Activated CD4-positive, alpha-beta T cell treated with anti-CD3 and anti-CD28 coated beads for 36 hours (primary cell): ENCODE data around the gene TMEM273. TPM values are rescaled to one million over a fixed set of nuclear protein-coding genes. Genes with fewer than 3 reads are reported as not detected.

Source experiments
- ATAC-seq: fragments of 200-7000 bp; cut with Tn5 transposase; one replicate; pipeline ENCODE4 v1.10.0; 2021; ENCODE audit warnings: mild to moderate bottlenecking, moderate library complexity
- CTCF ChIA-PET: fragments of 350-600 bp; sonication (Branson Sonifier 250); formaldehyde crosslinking; loops from one replicate; lab custom pipeline; 2021; ENCODE audit warnings: antibody characterized with exemption; lab: Charles Lee
- POLR2A ChIA-PET: fragments of 350-600 bp; sonication (Branson Sonifier 250); formaldehyde crosslinking; loops from one replicate; lab custom pipeline; 2021; ENCODE audit warnings: antibody characterized with exemption, inconsistent platforms; lab: Charles Lee
- DNase-seq: peaks from one replicate; pipeline ENCODE4 v3.0.0-alpha.2; 2020
- H3K27ac Mint-ChIP-seq: one replicate; pipeline ENCODE4 v1.8.0; 2021; ENCODE audit warnings: mixed read lengths
- H3K27me3 Mint-ChIP-seq: one replicate; pipeline ENCODE4 v1.8.0; 2021; ENCODE audit warnings: mixed read lengths
- H3K36me3 Mint-ChIP-seq: one replicate; pipeline ENCODE4 v1.8.0; 2021; ENCODE audit warnings: low read depth, mixed read lengths
- H3K4me1 Mint-ChIP-seq: one replicate; pipeline ENCODE4 v1.8.0; 2021; ENCODE audit warnings: mixed read lengths
- H3K4me3 Mint-ChIP-seq: one replicate; pipeline ENCODE4 v1.8.0; 2021; ENCODE audit warnings: mild to moderate bottlenecking, moderate library complexity, mixed read lengths
- H3K9me3 Mint-ChIP-seq: one replicate; pipeline ENCODE4 v1.8.0; 2021; ENCODE audit warnings: low read depth, mixed read lengths
- intact Hi-C, 2 experiments: fragments of 100-400 bp; cut with DNase I in 1 of 2; cut with micrococcal nuclease in 1 of 2; formaldehyde crosslinking; loops; one replicate each; pipeline versions ENCODE4 v1.14.2 to v1.15.1; 2022 to 2024; cut with DNase I, micrococcal nuclease
- total RNA-seq, 2 experiments: library from RNA; stranded (reverse); gene quantifications; one replicate each; pipeline ENCODE4 v1.2.3, GENCODE V29; 2021

Gene TMEM273
- total RNA-seq, 2 experiments from 2014 or later: 26.5 to 28.0 TPM

DNA sequence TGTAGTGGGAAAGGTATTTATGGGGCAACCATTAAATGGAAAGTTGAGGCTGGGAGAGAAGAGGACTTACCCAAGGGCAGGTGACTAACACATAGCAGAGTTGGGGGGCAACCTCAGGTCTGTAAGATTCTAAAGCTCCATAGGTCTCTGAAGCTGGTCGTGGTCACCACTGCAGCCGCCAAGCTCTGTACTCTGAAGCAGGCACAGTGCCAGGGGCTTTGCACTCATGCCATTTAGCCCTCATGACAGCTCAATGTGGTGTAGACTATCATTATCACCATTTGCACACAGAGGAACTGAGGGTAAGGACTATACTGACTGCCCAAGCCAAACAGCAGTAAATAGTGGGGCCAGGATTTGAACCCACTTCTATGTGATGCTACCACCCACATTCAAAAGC, 32.5 kb upstream of the TMEM273 start:
- ChIA-PET POLR2A (no interaction called here), CTCF (no interaction called here)
- no peak for ATAC-seq
- Mint-ChIP-seq H3K27ac (no peak overlapping the region), H3K4me3 (no peak overlapping the region), H3K36me3 (no peaks in the 10 kb centered on the region), H3K9me3 (no peaks in the 10 kb centered on the region), H3K27me3 (peaks cover 18% of the 10 kb centered on the region), H3K4me1 (no peaks in the 10 kb centered on the region)
- no peak for DNase-seq
- intact Hi-C loops: no loop called here

DNA sequence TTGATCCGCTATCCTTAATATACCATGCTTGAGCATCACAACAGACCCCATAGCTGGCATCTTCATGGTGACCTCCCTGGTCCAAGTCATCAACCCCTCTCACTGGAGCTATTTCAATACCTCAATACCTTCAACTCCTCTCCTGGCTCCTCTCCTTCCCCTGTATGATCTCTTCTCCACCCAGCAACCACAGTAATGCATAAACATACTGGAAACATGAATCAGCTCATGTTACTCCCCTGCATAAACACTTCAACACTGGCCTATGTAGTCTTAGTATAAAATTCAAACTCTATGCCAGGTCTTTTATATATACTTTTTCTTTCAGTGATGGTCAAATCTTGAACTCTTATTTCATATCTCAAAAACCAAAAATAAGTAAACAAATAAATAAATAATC, 31.8 kb upstream of the TMEM273 start:
- Mint-ChIP-seq H3K36me3 (no peaks in the 10 kb centered on the region), H3K27ac (no peak overlapping the region), H3K27me3 (peaks cover 20% of the 10 kb centered on the region), H3K4me1 (no peaks in the 10 kb centered on the region), H3K4me3 (no peak overlapping the region), H3K9me3 (no peaks in the 10 kb centered on the region)
- intact Hi-C loops: no loop called here
- no peak for ATAC-seq
- CTCF ChIA-PET: interaction anchor here (0.6 kb wide), 1 partner anchor 155 kb away, joined by 3 read pairs; no protein-coding TSS in a partner anchor
- DNase-seq: no peak
- POLR2A ChIA-PET: no interaction called here

DNA sequence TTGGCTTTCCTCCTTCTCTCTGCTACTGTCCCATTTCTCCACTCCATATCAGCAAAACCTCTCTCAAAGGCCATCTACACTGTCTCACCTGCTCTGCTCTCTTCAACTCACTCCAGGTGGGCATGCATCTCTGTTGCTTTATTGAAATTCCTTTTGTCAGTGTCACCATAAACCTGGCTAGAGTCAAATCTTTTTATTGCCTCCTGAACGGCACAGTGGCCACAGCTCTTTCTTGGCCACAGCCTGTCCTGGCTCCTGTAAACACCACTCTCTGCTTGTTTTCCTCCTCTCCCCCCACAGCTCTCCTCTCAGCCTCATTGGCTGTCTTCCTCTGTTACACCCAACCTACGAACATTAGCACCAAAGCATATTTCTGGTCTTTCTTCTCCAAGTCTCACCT, 31.1 kb upstream of the TMEM273 start:
- H3K27me3 Mint-ChIP-seq: peaks cover 24% of the 10 kb centered on the region
- ChIA-PET POLR2A (no interaction called here), CTCF (no interaction called here)
- H3K27ac Mint-ChIP-seq: no peak overlapping the region
- H3K4me3 Mint-ChIP-seq: no peak overlapping the region
- DNase-seq (no peak), ATAC-seq (no peak)
- no peaks in the 10 kb centered on the region for H3K36me3 Mint-ChIP-seq
- intact Hi-C loops: no loop called here
- no peaks in the 10 kb centered on the region for H3K9me3 Mint-ChIP-seq
- H3K4me1 Mint-ChIP-seq: peaks cover 3% of the 10 kb centered on the region

DNA sequence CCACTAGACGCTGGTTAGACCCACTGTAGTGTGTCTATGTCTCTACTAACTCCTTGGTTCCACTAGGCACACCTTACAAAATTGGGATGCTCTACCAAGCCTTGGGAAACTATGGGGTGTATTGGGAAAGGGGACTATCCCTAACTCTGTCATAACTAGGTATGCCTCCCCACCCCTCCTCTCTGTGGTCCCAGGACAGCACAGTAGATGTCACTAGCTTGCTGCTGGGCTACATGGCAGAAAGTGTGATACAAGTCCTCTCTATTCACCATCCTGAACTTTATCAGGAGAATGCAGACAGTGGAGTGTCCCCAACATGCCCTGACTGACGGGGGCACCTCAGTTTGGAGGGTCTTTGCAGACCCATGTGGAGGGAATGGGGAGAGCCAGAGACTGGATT, 30.3 kb upstream of the TMEM273 start:
- H3K9me3 Mint-ChIP-seq: no peaks in the 10 kb centered on the region
- peaks cover 3% of the 10 kb centered on the region for H3K4me1 Mint-ChIP-seq
- ChIA-PET CTCF (no interaction called here), POLR2A (no interaction called here)
- intact Hi-C loops: no loop called here
- H3K27me3 Mint-ChIP-seq: peaks cover 29% of the 10 kb centered on the region
- H3K4me3 Mint-ChIP-seq: no peak overlapping the region
- DNase-seq: no peak
- H3K27ac Mint-ChIP-seq: no peak overlapping the region
- H3K36me3 Mint-ChIP-seq: no peaks in the 10 kb centered on the region
- ATAC-seq: no peak

DNA sequence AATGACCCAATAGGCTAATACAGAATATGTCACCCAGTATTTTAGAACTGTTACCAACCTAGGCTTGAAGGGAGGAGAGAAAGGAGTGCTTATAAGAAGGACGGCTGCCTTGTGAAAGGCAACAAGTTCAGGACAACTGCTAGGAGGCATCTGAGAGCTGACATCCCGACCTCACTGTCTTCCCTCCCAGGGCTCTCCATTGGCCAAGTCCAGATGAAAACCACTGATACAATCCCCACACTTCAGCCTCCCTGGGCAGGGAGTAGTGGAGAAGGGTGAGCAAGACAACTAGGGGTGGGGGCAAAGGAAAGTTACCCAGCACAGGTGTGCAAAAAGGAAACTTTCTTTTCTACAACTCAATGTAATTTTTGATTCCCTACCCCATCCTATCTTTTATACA, 29.5 kb upstream of the TMEM273 start:
- Mint-ChIP-seq H3K9me3 (no peaks in the 10 kb centered on the region), H3K36me3 (no peaks in the 10 kb centered on the region), H3K4me3 (no peak overlapping the region), H3K27ac (no peak overlapping the region), H3K27me3 (peaks cover 34% of the 10 kb centered on the region), H3K4me1 (peaks cover 3% of the 10 kb centered on the region)
- intact Hi-C loops: no loop called here
- CTCF ChIA-PET: no interaction called here
- DNase-seq (no peak), ATAC-seq (no peak)
- POLR2A ChIA-PET: no interaction called here

DNA sequence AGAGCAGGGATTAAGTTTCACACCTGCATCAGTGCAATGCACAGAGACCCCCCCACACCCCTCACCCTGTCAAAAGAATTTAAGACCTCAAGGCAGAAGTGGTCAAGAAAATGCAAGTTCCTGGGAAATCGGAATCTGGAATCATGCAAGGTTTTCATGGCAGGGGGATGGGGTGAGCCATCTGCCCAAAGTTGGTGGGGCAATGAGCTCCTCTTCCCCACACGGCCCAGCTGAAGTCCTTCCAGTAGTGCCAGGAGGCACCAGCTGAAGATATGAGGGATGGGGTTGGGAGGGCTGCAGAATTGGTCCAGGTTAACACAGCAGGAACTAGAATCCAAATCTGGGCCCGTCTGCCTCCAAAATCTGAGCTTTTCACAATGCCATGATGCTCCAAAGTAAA, 25.0 kb upstream of the TMEM273 start:
- no peaks in the 10 kb centered on the region for H3K36me3 Mint-ChIP-seq
- intact Hi-C loops: no loop called here
- ChIA-PET POLR2A (no interaction called here), CTCF (no interaction called here)
- H3K27me3 Mint-ChIP-seq: peaks cover 26% of the 10 kb centered on the region
- ATAC-seq: no peak
- H3K4me1 Mint-ChIP-seq: peaks cover 3% of the 10 kb centered on the region
- no peak overlapping the region for H3K4me3 Mint-ChIP-seq
- no peaks in the 10 kb centered on the region for H3K9me3 Mint-ChIP-seq
- DNase-seq: no peak
- no peak overlapping the region for H3K27ac Mint-ChIP-seq

DNA sequence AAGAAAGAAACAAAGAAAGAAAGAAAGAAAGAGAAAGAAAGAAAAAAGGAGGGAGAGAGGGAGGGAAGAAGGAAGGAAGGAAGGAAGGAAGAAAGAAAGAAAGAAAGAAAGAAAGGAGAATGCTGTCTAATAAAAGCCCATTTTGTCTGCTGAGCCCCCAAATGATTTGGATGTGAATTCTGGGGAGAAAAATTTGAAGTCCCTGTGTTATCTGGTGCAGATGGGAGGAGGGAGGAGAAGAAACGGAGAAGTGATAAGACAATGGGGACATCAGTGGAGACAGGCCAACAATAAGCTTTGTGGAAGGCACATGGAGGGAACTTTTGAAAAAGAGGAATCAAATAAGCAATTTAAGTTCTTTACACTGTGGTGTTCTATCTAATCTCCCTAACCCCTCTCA, 24.6 kb upstream of the TMEM273 start:
- ATAC-seq: no peak
- intact Hi-C loops: no loop called here
- Mint-ChIP-seq H3K4me1 (peaks cover 3% of the 10 kb centered on the region), H3K4me3 (no peak overlapping the region), H3K36me3 (no peaks in the 10 kb centered on the region), H3K27ac (no peak overlapping the region), H3K9me3 (no peaks in the 10 kb centered on the region), H3K27me3 (peaks cover 26% of the 10 kb centered on the region)
- DNase-seq: no peak
- ChIA-PET CTCF (no interaction called here), POLR2A (no interaction called here)

DNA sequence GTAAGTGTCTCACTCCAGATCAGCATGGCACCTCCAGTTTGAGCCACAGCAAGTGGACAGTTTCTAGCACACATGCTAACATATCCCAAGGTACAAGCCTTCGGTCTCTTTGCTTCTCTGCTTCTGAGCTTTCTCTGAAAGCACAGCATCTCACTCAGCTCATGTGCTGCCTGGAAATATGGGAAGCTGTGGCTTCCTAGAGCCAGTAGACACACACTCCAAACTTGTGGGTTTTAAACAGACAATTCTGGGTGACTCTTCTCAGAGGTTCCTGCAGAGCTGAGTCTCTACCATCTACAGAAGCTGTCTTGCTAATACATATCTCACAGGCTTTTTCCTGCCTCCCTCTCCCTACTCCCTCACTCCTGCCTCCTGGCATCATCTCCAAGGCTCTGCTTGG, 23.9 kb upstream of the TMEM273 start:
- no peak overlapping the region for H3K4me3 Mint-ChIP-seq
- DNase-seq (no peak), ATAC-seq (no peak)
- H3K4me1 Mint-ChIP-seq: peaks cover 3% of the 10 kb centered on the region
- ChIA-PET CTCF (no interaction called here), POLR2A (no interaction called here)
- H3K36me3 Mint-ChIP-seq: no peaks in the 10 kb centered on the region
- H3K27ac Mint-ChIP-seq: no peak overlapping the region
- no peaks in the 10 kb centered on the region for H3K9me3 Mint-ChIP-seq
- peaks cover 26% of the 10 kb centered on the region for H3K27me3 Mint-ChIP-seq
- intact Hi-C loops: no loop called here

DNA sequence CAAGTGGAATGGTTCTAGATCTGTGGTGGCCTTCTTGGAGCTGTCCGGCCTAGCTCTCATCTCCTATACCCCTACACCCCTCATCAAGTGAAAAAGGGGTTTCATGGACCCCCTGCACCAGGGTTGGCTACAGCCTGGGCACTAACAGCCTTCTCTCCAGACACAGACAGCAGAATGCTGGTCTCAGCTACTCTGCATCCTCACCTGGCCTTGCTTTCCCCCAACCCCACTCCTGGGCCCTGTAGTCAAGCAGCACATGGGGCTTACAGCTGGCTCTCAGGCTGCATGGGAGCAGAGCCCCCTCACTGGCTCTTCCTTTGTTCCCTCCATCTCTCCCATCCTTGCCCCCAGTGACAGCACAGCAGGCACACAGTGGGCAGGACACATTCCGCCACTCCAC, 20.8 kb upstream of the TMEM273 start:
- H3K27me3 Mint-ChIP-seq: peaks cover 27% of the 10 kb centered on the region
- no peak for DNase-seq
- ATAC-seq: no peak
- POLR2A ChIA-PET: no interaction called here
- intact Hi-C loops: no loop called here
- H3K27ac Mint-ChIP-seq: no peak overlapping the region
- CTCF ChIA-PET: no interaction called here
- peaks cover 3% of the 10 kb centered on the region for H3K4me1 Mint-ChIP-seq
- H3K9me3 Mint-ChIP-seq: no peaks in the 10 kb centered on the region
- no peaks in the 10 kb centered on the region for H3K36me3 Mint-ChIP-seq
- no peak overlapping the region for H3K4me3 Mint-ChIP-seq

DNA sequence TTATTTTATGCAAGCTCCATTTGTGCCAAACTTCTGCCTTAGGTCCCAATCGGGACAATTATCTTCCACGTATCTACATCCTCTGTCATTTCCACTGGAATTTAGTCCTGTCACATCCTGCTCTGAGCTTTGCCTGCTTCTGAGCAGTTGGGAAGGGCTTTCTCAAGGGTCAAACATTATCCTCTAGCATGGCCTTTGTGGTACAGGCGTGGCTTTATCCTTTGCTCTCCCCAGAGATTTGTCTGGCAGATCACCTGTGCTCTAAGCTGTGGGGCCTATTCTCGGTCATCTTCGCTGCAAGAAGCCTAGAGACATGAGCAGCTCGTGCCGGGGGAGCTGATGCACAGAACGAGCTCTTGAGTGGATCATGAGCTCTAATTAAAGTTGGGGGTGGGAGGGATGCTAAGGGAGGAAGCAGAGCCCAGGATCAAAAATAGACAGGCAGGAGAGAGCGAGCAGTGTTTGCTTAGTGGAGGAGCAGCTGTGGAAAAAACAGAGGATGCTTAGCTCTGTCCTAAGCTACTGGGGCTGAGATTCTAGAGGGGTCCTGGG, 19.8 kb upstream of the TMEM273 start:
- H3K4me3 Mint-ChIP-seq: no peak overlapping the region
- DNase-seq (no peak), ATAC-seq (no peak)
- intact Hi-C loops: no loop called here
- H3K27ac Mint-ChIP-seq: no peak overlapping the region
- ChIA-PET POLR2A (no interaction called here), CTCF (interaction anchor here (0.6 kb wide), 1 partner anchor 550 kb away, joined by 4 read pairs; no protein-coding TSS in a partner anchor)
- H3K27me3 Mint-ChIP-seq: peaks cover 28% of the 10 kb centered on the region
- peaks cover 3% of the 10 kb centered on the region for H3K4me1 Mint-ChIP-seq
- no peaks in the 10 kb centered on the region for H3K9me3 Mint-ChIP-seq
- no peaks in the 10 kb centered on the region for H3K36me3 Mint-ChIP-seq

DNA sequence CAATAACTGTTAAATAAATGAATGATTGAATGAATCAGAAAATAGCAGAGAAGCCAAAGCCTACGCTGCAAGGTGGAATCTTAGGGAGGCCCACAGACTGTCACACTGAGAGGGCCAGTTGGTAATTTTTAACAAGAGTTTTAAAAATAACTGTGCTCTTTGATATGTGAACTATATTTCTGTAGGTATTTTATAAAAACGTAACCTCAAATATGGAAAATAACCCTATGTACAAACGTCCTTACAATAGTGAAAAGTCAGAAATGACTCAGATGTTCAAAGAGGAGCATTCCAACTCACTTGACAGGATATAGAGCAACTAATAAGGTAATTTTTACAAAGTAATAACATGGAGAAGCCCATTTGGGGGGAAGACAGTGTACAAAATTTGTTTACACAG, 18.9 kb upstream of the TMEM273 start:
- intact Hi-C loops: no loop called here
- ATAC-seq: no peak
- peaks cover 3% of the 10 kb centered on the region for H3K4me1 Mint-ChIP-seq
- ChIA-PET CTCF (no interaction called here), POLR2A (no interaction called here)
- no peaks in the 10 kb centered on the region for H3K36me3 Mint-ChIP-seq
- no peak overlapping the region for H3K27ac Mint-ChIP-seq
- no peak for DNase-seq
- peaks cover 24% of the 10 kb centered on the region for H3K27me3 Mint-ChIP-seq
- H3K9me3 Mint-ChIP-seq: no peaks in the 10 kb centered on the region
- no peak overlapping the region for H3K4me3 Mint-ChIP-seq

DNA sequence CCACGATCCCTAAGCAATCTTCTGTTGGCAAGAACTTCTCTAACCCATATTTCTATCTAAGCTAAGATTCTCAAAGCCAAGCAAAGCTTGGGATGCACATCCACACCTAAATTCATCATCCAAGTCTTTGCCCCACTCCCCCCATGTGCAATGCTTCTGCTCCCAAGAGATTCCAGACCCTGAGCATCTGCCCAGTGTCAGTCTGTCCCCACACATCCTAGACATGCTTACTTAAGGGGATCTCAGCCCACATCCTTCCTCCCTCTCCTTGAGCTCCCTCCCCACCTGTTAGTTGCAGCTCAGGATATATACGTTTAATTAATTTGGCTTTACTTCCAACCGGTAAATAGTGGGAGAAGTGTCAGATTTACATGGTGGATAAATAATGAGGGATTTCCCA, 17.0 kb upstream of the TMEM273 start:
- Mint-ChIP-seq H3K4me3 (no peak overlapping the region), H3K4me1 (peaks cover 3% of the 10 kb centered on the region), H3K27me3 (peaks cover 21% of the 10 kb centered on the region), H3K27ac (no peak overlapping the region), H3K36me3 (no peaks in the 10 kb centered on the region), H3K9me3 (no peaks in the 10 kb centered on the region)
- ChIA-PET CTCF (no interaction called here), POLR2A (no interaction called here)
- ATAC-seq: no peak
- DNase-seq: no peak
- intact Hi-C loops: no loop called here

DNA sequence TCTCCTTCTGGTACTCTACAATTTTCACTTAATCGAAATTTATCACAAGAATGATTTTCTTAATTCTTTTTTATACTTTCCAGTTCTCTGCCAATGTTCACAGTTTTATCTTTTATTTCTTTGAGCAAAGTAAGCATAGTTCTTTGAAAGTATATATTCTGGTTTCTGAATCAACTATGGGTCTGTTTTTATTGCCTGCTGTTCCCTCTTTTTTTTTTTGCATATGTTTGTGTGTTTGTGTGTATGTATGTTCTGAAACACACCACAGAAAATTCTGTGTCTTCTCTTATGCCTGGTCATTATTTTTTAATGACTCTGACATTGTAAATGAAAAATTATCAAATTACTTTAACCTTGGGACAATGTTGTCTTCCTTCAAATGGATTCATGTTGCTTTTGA, 15.9 kb upstream of the TMEM273 start:
- intact Hi-C loops: no loop called here
- POLR2A ChIA-PET: no interaction called here
- Mint-ChIP-seq H3K27me3 (peaks cover 27% of the 10 kb centered on the region), H3K36me3 (no peaks in the 10 kb centered on the region), H3K4me1 (peaks cover 3% of the 10 kb centered on the region), H3K9me3 (no peaks in the 10 kb centered on the region), H3K27ac (no peak overlapping the region), H3K4me3 (no peak overlapping the region)
- ATAC-seq (no peak), DNase-seq (no peak)
- CTCF ChIA-PET: no interaction called here
